Neural cell (in vitro differentiated cells): ENCODE data around the gene ACVR1. TPM values are rescaled to one million over a fixed set of nuclear protein-coding genes. Genes with fewer than 3 reads are reported as not detected.

Experiments
- H2AFZ ChIP-seq: fragments of 200-600, 300-800 bp; sonication (generic), shearing (Covaris generic); 2 replicates; pipeline ENCODE4 v1.6.0; 2014; ENCODE audit warnings: low read depth, mild to moderate bottlenecking, antibody characterized with exemption, low read length, moderate library complexity
- H3F3A ChIP-seq: fragments of 200-600 bp; shearing (Covaris generic); 2 replicates; pipeline ENCODE4 v1.6.1; 2016; ENCODE audit warnings: mild to moderate bottlenecking, moderate library complexity, mixed read lengths, antibody characterized with exemption, low read length; ENCODE audit not compliant: insufficient read depth, poor library complexity, severe bottlenecking
- H3K27ac ChIP-seq: fragments of 200-600, 300-800 bp; sonication (generic), shearing (Covaris generic); 2 replicates; pipeline ENCODE4 v1.5.1; 2014; ENCODE audit warnings: mild to moderate bottlenecking, low read length, moderate library complexity
- H3K27me3 ChIP-seq: fragments of 300-800, 200-600 bp; sonication (generic), shearing (Covaris generic); 2 replicates; pipeline ENCODE4 v1.6.0; 2014; ENCODE audit warnings: mild to moderate bottlenecking, low read depth, low read length, moderate library complexity; ENCODE audit not compliant: insufficient read depth
- H3K36me3 ChIP-seq: fragments of 300-800, 200-600 bp; sonication (generic), shearing (Covaris generic); 2 replicates; pipeline ENCODE4 v1.5.1; 2014; ENCODE audit warnings: mild to moderate bottlenecking, antibody characterized with exemption, low read length, moderate library complexity; ENCODE audit not compliant: insufficient read depth
- H3K4me2 ChIP-seq: fragments of 300-800, 200-600 bp; sonication (generic), shearing (Covaris generic); 2 replicates; pipeline ENCODE4 v1.6.0; 2014; ENCODE audit warnings: mild to moderate bottlenecking, low read length
- H3K4me3 ChIP-seq: fragments of 300-800, 200-600 bp; sonication (generic), shearing (Covaris generic); 2 replicates; pipeline ENCODE4 v1.5.1; 2014; ENCODE audit warnings: mild to moderate bottlenecking, low read length, moderate library complexity
- H3K79me2 ChIP-seq: fragments of 200-600 bp; shearing (Covaris generic); replicated peaks from 2 replicates; pipeline ENCODE4 v1.6.0; 2014; ENCODE audit warnings: mild to moderate bottlenecking, low read length, moderate library complexity; ENCODE audit not compliant: insufficient read depth
- H3K9ac ChIP-seq: fragments of 300-800, 200-600 bp; sonication (generic), shearing (Covaris generic); 2 replicates; pipeline ENCODE4 v1.6.1; 2016; ENCODE audit warnings: mild to moderate bottlenecking, low read length, mixed read lengths
- H3K9me2 ChIP-seq: fragments of 200-600 bp; shearing (Covaris generic); 2 replicates; pipeline ENCODE4 v1.6.1; 2016; ENCODE audit warnings: mild to moderate bottlenecking, low read length, mixed read lengths; ENCODE audit not compliant: insufficient read depth
- H3K9me3 ChIP-seq: fragments of 200-600, 300-800 bp; sonication (generic), shearing (Covaris generic); 2 replicates; pipeline ENCODE4 v1.6.1; 2016; ENCODE audit warnings: mild to moderate bottlenecking, mixed run types, low read length, moderate library complexity, mixed read lengths
- H4K20me1 ChIP-seq: fragments of 200-600 bp; shearing (Covaris generic); 2 replicates; pipeline ENCODE4 v1.6.1; 2016; ENCODE audit warnings: mild to moderate bottlenecking, mixed run types; ENCODE audit not compliant: insufficient read depth
- EP300 ChIP-seq: fragments of 450-650 bp; conservative IDR thresholded peaks from 2 replicates; pipeline ENCODE4 v1.6.1; 2014; ENCODE audit warnings: antibody characterized with exemption, mild to moderate bottlenecking, moderate library complexity; ENCODE audit not compliant: poor library complexity, severe bottlenecking
- EZH2 ChIP-seq: fragments of 200-600, 300-800 bp; shearing (Covaris generic), sonication (generic); IDR thresholded peaks from 2 replicates; pipeline ENCODE4 v1.6.1; 2014; ENCODE audit warnings: antibody characterized with exemption, low read length, borderline replicate concordance, mild to moderate bottlenecking; ENCODE audit not compliant: insufficient read depth, poor library complexity, severe bottlenecking
- MXI1 ChIP-seq: fragments of 450-650 bp; conservative IDR thresholded peaks from 2 replicates; pipeline ENCODE4 v1.6.1; 2014; ENCODE audit warnings: antibody characterized with exemption, mild to moderate bottlenecking; ENCODE audit not compliant: poor library complexity, severe bottlenecking
- POLR2AphosphoS5 ChIP-seq: IDR thresholded peaks from 2 replicates; pipeline ENCODE4 v1.6.1; 2012
- RAD21 ChIP-seq: fragments of 450-650 bp; conservative IDR thresholded peaks from 2 replicates; pipeline ENCODE4 v1.6.1; 2014; ENCODE audit warnings: antibody characterized with exemption, mild to moderate bottlenecking, moderate library complexity
- SMC3 ChIP-seq: fragments of 450-650 bp; conservative IDR thresholded peaks from 2 replicates; pipeline ENCODE4 v1.6.1; 2014; ENCODE audit warnings: antibody characterized with exemption, mild to moderate bottlenecking, moderate library complexity; ENCODE audit not compliant: poor library complexity
- TAF1 ChIP-seq: IDR thresholded peaks from 2 replicates; pipeline ENCODE4 v1.6.1; 2012; ENCODE audit warnings: low read depth
- polyA plus RNA-seq: library from polyadenylated mRNA; depleted of rRNA; stranded (reverse); fragments of >200 nt; gene quantifications from 2 replicates; pipeline ENCODE4 v1.2.3, GENCODE V29; 2014
- TF ChIP-seq, protein P1 (sequence below): IDR thresholded peaks from 2 replicates; pipeline ENCODE4 v1.6.1; 2012; ENCODE audit warnings: borderline replicate concordance
- TF ChIP-seq, protein P2 (sequence below): fragments of 450-650 bp; IDR thresholded peaks from 2 replicates; pipeline ENCODE4 v1.5.1; 2014; ENCODE audit warnings: antibody characterized with exemption, mild to moderate bottlenecking, moderate library complexity; ENCODE audit not compliant: poor library complexity, severe bottlenecking

ACVR1 gene
- polyA plus RNA-seq, 1 donor from 2014 or later: 4.0 TPM

DNA sequence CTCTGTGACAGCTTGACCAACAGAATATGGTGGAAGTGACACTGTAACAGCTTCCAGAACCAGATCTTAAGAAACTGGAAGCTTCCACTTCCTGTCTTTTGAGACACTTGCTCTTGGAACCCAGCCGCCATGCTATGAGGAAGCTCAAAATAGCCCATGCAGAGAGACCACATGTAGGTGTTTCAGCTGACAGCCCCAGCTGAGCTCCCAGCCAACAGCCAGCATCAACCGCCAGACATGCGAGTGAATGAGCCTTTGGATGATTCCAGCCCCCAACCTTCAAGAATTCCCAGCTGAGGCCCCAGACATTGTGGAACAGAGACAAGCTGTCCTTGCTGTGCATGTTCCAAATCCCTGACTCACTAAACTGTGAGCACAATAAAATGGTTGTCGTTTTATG, 27.9 kb downstream of the ACVR1 start:
- Histone ChIP-seq H3K9ac (no peak overlapping the region), H3K79me2 (no peaks in the 10 kb centered on the region), H2AFZ (no peak overlapping the region), H3K9me2 (no peaks in the 10 kb centered on the region), H3F3A (no peaks in the 10 kb centered on the region), H3K9me3 (no peaks in the 10 kb centered on the region), H3K27ac (no peak overlapping the region), H3K36me3 (no peaks in the 10 kb centered on the region), H3K4me2 (no peak overlapping the region), H4K20me1 (no peaks in the 10 kb centered on the region), H3K4me3 (no peak overlapping the region), H3K27me3 (no peaks in the 10 kb centered on the region)
- TF ChIP-seq RAD21 (no peak), MXI1 (no peak), EP300 (no peak), TAF1 (no peak), POLR2AphosphoS5 (no peak), SMC3 (no peak), EZH2 (no peak)
- TF ChIP-seq, protein P1, sequence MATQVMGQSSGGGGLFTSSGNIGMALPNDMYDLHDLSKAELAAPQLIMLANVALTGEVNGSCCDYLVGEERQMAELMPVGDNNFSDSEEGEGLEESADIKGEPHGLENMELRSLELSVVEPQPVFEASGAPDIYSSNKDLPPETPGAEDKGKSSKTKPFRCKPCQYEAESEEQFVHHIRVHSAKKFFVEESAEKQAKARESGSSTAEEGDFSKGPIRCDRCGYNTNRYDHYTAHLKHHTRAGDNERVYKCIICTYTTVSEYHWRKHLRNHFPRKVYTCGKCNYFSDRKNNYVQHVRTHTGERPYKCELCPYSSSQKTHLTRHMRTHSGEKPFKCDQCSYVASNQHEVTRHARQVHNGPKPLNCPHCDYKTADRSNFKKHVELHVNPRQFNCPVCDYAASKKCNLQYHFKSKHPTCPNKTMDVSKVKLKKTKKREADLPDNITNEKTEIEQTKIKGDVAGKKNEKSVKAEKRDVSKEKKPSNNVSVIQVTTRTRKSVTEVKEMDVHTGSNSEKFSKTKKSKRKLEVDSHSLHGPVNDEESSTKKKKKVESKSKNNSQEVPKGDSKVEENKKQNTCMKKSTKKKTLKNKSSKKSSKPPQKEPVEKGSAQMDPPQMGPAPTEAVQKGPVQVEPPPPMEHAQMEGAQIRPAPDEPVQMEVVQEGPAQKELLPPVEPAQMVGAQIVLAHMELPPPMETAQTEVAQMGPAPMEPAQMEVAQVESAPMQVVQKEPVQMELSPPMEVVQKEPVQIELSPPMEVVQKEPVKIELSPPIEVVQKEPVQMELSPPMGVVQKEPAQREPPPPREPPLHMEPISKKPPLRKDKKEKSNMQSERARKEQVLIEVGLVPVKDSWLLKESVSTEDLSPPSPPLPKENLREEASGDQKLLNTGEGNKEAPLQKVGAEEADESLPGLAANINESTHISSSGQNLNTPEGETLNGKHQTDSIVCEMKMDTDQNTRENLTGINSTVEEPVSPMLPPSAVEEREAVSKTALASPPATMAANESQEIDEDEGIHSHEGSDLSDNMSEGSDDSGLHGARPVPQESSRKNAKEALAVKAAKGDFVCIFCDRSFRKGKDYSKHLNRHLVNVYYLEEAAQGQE: no peak
- TF ChIP-seq, protein P2, sequence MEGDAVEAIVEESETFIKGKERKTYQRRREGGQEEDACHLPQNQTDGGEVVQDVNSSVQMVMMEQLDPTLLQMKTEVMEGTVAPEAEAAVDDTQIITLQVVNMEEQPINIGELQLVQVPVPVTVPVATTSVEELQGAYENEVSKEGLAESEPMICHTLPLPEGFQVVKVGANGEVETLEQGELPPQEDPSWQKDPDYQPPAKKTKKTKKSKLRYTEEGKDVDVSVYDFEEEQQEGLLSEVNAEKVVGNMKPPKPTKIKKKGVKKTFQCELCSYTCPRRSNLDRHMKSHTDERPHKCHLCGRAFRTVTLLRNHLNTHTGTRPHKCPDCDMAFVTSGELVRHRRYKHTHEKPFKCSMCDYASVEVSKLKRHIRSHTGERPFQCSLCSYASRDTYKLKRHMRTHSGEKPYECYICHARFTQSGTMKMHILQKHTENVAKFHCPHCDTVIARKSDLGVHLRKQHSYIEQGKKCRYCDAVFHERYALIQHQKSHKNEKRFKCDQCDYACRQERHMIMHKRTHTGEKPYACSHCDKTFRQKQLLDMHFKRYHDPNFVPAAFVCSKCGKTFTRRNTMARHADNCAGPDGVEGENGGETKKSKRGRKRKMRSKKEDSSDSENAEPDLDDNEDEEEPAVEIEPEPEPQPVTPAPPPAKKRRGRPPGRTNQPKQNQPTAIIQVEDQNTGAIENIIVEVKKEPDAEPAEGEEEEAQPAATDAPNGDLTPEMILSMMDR: no peak

DNA sequence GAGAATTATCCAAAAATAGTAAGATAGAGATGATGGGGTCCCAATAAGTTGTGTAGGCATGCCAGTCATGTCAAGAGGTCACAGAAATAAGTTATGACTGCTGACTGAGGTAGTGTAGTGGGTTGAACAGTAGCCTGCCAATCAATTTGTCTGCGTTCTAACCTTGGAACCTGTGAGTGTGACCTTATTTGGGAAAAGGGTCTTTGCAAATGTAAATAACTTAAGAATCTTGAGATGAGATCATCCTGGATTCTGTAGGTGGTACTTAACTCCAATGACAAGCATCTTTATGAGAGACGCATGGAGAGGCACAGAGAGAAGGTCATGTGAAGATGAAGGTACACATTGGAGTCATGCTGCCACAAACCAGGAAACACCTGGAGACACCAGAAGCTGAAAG, 31.0 kb downstream of the ACVR1 start:
- Histone ChIP-seq H3K36me3 (no peaks in the 10 kb centered on the region), H3K27ac (no peak overlapping the region), H3K4me2 (no peak overlapping the region), H3K9me3 (no peaks in the 10 kb centered on the region), H2AFZ (no peak overlapping the region), H3K27me3 (no peaks in the 10 kb centered on the region), H3K9me2 (no peaks in the 10 kb centered on the region), H4K20me1 (no peaks in the 10 kb centered on the region), H3K4me3 (no peak overlapping the region), H3F3A (peaks cover under 1% of the 10 kb centered on the region), H3K79me2 (no peaks in the 10 kb centered on the region), H3K9ac (no peak overlapping the region)
- no peak for TF ChIP-seq TAF1
- TF ChIP-seq EZH2: no peak
- TF ChIP-seq SMC3: no peak
- TF ChIP-seq EP300: no peak
- TF ChIP-seq, protein P2: no peak
- no peak for TF ChIP-seq POLR2AphosphoS5
